Measurements from ENCODE around the gene PFDN1. TPM values are rescaled to one million over a fixed set of nuclear protein-coding genes. Genes with fewer than 3 reads are reported as not detected.

The PFDN1 gene
- total RNA-seq, 1 experiment from 2014 or later = 54.4 TPM

DNA sequence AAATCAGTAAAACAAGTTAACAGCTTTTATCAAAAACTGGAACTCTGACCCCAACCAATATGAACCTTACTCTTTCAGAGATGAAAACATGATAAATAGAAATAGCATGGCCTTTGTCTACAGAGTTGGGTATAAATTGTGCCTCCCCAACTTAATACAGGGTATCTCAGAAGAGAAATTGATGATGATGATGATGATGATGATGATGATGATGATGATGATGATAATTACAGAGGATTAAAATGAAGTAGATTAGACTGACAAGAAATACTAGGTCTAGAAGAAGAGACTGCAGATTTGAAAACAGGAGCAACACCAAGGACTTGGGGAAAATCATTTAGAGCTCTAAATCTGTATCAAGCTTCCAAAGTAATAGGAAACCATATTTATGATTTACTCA is 27.1 kb downstream of the PFDN1 start:
- in situ Hi-C loops (cut with HindIII; ENCODE audit: low pct_unique_long_range_greater_than_20kb, low sequenced_read_pairs) = no loop called here
- ChIA-PET CTCF (interaction anchor here (0.7 kb wide), 1 partner anchor 11 kb away, joined by 10 read pairs; no protein-coding TSS in a partner anchor), POLR2A (interaction anchor here (0.7 kb wide), 1 partner anchor 1019 kb away, joined by 4 read pairs; no protein-coding TSS in a partner anchor)
- Histone ChIP-seq H3K27ac (ENCODE audit: low read length) (no peak overlapping the region), H3K9me3 (ENCODE audit: control insufficient read depth, insufficient read depth, low read depth, low read length) (no peaks in the 10 kb centered on the region), H3K36me3 (ENCODE audit: control insufficient read depth, insufficient read depth, low read length) (no peaks in the 10 kb centered on the region), H3K4me3 (ENCODE audit: low read depth in 2 of 2, low read length in 2 of 2) (no peak overlapping the region), H3K27me3 (ENCODE audit: control insufficient read depth, insufficient read depth, low read length) (no peaks in the 10 kb centered on the region), H3K4me1 (ENCODE audit: control insufficient read depth, insufficient read depth, low read length) (no peaks in the 10 kb centered on the region)
- TF ChIP-seq TCF7L2 (IDR thresholded peaks at IDR 0.05; ENCODE audit: low read depth, low read length) = no peak
- TF ChIP-seq, protein P1, sequence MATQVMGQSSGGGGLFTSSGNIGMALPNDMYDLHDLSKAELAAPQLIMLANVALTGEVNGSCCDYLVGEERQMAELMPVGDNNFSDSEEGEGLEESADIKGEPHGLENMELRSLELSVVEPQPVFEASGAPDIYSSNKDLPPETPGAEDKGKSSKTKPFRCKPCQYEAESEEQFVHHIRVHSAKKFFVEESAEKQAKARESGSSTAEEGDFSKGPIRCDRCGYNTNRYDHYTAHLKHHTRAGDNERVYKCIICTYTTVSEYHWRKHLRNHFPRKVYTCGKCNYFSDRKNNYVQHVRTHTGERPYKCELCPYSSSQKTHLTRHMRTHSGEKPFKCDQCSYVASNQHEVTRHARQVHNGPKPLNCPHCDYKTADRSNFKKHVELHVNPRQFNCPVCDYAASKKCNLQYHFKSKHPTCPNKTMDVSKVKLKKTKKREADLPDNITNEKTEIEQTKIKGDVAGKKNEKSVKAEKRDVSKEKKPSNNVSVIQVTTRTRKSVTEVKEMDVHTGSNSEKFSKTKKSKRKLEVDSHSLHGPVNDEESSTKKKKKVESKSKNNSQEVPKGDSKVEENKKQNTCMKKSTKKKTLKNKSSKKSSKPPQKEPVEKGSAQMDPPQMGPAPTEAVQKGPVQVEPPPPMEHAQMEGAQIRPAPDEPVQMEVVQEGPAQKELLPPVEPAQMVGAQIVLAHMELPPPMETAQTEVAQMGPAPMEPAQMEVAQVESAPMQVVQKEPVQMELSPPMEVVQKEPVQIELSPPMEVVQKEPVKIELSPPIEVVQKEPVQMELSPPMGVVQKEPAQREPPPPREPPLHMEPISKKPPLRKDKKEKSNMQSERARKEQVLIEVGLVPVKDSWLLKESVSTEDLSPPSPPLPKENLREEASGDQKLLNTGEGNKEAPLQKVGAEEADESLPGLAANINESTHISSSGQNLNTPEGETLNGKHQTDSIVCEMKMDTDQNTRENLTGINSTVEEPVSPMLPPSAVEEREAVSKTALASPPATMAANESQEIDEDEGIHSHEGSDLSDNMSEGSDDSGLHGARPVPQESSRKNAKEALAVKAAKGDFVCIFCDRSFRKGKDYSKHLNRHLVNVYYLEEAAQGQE (IDR thresholded peaks at IDR 0.05; ENCODE audit: insufficient read depth in 1 of 2, low read depth in 2 of 2, low read length in 1 of 2) = no peak
- TF ChIP-seq CTCF (IDR thresholded peaks at IDR 0.05) = no peak
- TF ChIP-seq POLR2AphosphoS5 (IDR thresholded peaks at IDR 0.05; ENCODE audit: low read depth, low read length) = no peak
- TF ChIP-seq SIN3A (IDR thresholded peaks at IDR 0.05; ENCODE audit: borderline replicate concordance, insufficient read depth, low read depth, low read length) = no peak
- DNase-seq (ENCODE audit: low read depth, low spot score) = no peak
- intact Hi-C loops (cut with micrococcal nuclease; ENCODE audit: unreplicated experiment) = no loop called here
- ATAC-seq = no peak
- BruUV-seq (replicated peaks) = no TSS peak

DNA sequence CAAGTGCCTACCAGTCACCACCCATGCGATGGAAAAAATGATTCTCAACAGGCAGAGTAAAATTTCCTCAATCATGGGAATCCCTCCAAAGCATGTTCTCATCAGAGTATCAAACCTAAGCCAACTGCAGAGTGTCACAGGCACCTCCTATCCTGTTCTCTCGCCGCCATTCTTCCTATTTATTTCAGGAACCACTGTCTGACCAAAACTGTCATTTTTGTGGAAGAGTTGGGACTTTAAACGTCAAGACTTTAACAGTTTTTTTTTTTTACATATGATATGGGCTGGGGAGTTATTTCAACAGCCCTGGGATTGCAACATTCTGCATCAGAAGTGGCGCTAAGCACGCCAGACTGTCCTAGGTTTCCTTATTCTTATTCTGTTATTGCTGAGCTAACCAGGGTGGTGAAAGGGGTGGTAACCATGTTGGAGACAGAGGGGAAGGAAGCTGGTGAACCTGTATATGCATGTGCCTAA is 29.5 kb downstream of the PFDN1 start:
- H3K27ac ChIP-seq (ENCODE audit: low read length) = no peak overlapping the region
- H3K27me3 ChIP-seq (ENCODE audit: control insufficient read depth, insufficient read depth, low read length) = no peaks in the 10 kb centered on the region
- no TSS peak for BruUV-seq (replicated peaks)
- ATAC-seq = no peak
- ChIA-PET CTCF (no interaction called here), POLR2A (no interaction called here)
- intact Hi-C loops (cut with micrococcal nuclease; ENCODE audit: unreplicated experiment) (no loop called here), in situ Hi-C loops (cut with HindIII; ENCODE audit: low pct_unique_long_range_greater_than_20kb, low sequenced_read_pairs) (no loop called here)
- TF ChIP-seq CTCF (IDR thresholded peaks at IDR 0.05) = no peak
- TF ChIP-seq, protein P1 (IDR thresholded peaks at IDR 0.05; ENCODE audit: insufficient read depth in 1 of 2, low read depth in 2 of 2, low read length in 1 of 2) = no peak
- no peak for TF ChIP-seq TCF7L2 (IDR thresholded peaks at IDR 0.05; ENCODE audit: low read depth, low read length)
- no peak for TF ChIP-seq SIN3A (IDR thresholded peaks at IDR 0.05; ENCODE audit: borderline replicate concordance, insufficient read depth, low read depth, low read length)
- no peak for TF ChIP-seq POLR2AphosphoS5 (IDR thresholded peaks at IDR 0.05; ENCODE audit: low read depth, low read length)
- H3K4me1 ChIP-seq (ENCODE audit: control insufficient read depth, insufficient read depth, low read length) = no peaks in the 10 kb centered on the region
- no peak for DNase-seq (ENCODE audit: low read depth, low spot score)
- H3K9me3 ChIP-seq (ENCODE audit: control insufficient read depth, insufficient read depth, low read depth, low read length) = no peaks in the 10 kb centered on the region
- H3K36me3 ChIP-seq (ENCODE audit: control insufficient read depth, insufficient read depth, low read length) = no peaks in the 10 kb centered on the region
- H3K4me3 ChIP-seq (ENCODE audit: low read depth in 2 of 2, low read length in 2 of 2) = no peak overlapping the region
